ENCODE results near the gene SEMA7A. TPM values are rescaled to one million over a fixed set of nuclear protein-coding genes. Genes with fewer than 3 reads are reported as not detected.

SEMA7A gene
- total RNA-seq, 2 donors from 2014 or later, result 8.1 to 8.2 TPM

GRCh38 chr15:74425630-74426029, 8.1 kb downstream of the SEMA7A start:
- Histone ChIP-seq H3K27ac (ENCODE audit: low read depth, low read length) (no peak overlapping the region), H3K4me3 (ENCODE audit: low read length) (no peak overlapping the region), H3K36me3 (ENCODE audit: control insufficient read depth, insufficient read depth, low read length) (no peaks in the 10 kb centered on the region), H3K9me3 (ENCODE audit: control insufficient read depth, low read length) (no peaks in the 10 kb centered on the region), H3K27me3 (ENCODE audit: control insufficient read depth, insufficient read depth, low read length, poor library complexity, severe bottlenecking) (no peaks in the 10 kb centered on the region), H3K4me1 (ENCODE audit: control insufficient read depth, insufficient read depth, low read length) (peaks cover 16% of the 10 kb centered on the region), H3K9ac (ENCODE audit: extremely low read depth, low read length, poor library complexity, severe bottlenecking) (no peak overlapping the region)
- Mint-ChIP-seq H3K27ac (no peak overlapping the region), H3K9me3 (no peaks in the 10 kb centered on the region), H3K4me1 (peaks cover 26% of the 10 kb centered on the region), H3K27me3 (ENCODE audit: insufficient read depth) (no peaks in the 10 kb centered on the region), H3K36me3 (ENCODE audit: low read depth) (peaks cover 3% of the 10 kb centered on the region), H3K4me3 (no peak overlapping the region)
- WGBS, 2 experiments (ENCODE audit: insufficient coverage in 1 of 2, insufficient read length in 1 of 2), result 85 to 90% methylated on average over 5 to 7 of the region's 7 CpGs
- no peak for TF ChIP-seq CTCF (conservative IDR thresholded peaks at IDR 0.05)
- DNase-seq, result no peak

- no peak for DNase-seq
- Mint-ChIP-seq H3K4me3 (no peak overlapping the region), H3K9me3 (no peaks in the 10 kb centered on the region), H3K27me3 (ENCODE audit: insufficient read depth) (no peaks in the 10 kb centered on the region), H3K4me1 (peaks cover 26% of the 10 kb centered on the region), H3K36me3 (ENCODE audit: low read depth) (peaks cover 3% of the 10 kb centered on the region), H3K27ac (no peak overlapping the region)
- no peaks in the 10 kb centered on the region for H3K9me3 ChIP-seq (ENCODE audit: control insufficient read depth, low read length)
- H3K9ac ChIP-seq (ENCODE audit: extremely low read depth, low read length, poor library complexity, severe bottlenecking), result no peak overlapping the region
- TF ChIP-seq CTCF (conservative IDR thresholded peaks at IDR 0.05), result no peak
- no peak overlapping the region for H3K4me3 ChIP-seq (ENCODE audit: low read length)
- H3K4me1 ChIP-seq (ENCODE audit: control insufficient read depth, insufficient read depth, low read length), result peaks cover 16% of the 10 kb centered on the region
- WGBS, 2 experiments (ENCODE audit: insufficient coverage in 1 of 2, insufficient read length in 1 of 2), result 84 to 93% methylated on average over 4 to 8 of the region's 8 CpGs
- no peaks in the 10 kb centered on the region for H3K36me3 ChIP-seq (ENCODE audit: control insufficient read depth, insufficient read depth, low read length)
- no peak overlapping the region for H3K27ac ChIP-seq (ENCODE audit: low read depth, low read length)
- H3K27me3 ChIP-seq (ENCODE audit: control insufficient read depth, insufficient read depth, low read length, poor library complexity, severe bottlenecking), result no peaks in the 10 kb centered on the region
Observed at GRCh38 chr15:74424901-74425528, 8.7 kb downstream of the SEMA7A start.

GRCh38 chr15:74423431-74424257, 10.1 kb downstream of the SEMA7A start:
- H3K36me3 Mint-ChIP-seq (ENCODE audit: low read depth), result peaks cover 3% of the 10 kb centered on the region
- WGBS, 2 experiments (ENCODE audit: insufficient coverage in 1 of 2, insufficient read length in 1 of 2), result 85 to 92% methylated on average over 6 to 9 of the region's 10 CpGs
- no peak overlapping the region for H3K9ac ChIP-seq (ENCODE audit: extremely low read depth, low read length, poor library complexity, severe bottlenecking)

More at GRCh38 chr15:74423431-74424257, 10.1 kb downstream of the SEMA7A start:
- Histone ChIP-seq H3K27me3 (ENCODE audit: control insufficient read depth, insufficient read depth, low read length, poor library complexity, severe bottlenecking) (no peaks in the 10 kb centered on the region), H3K9me3 (ENCODE audit: control insufficient read depth, low read length) (no peaks in the 10 kb centered on the region), H3K4me3 (ENCODE audit: low read length) (no peak overlapping the region), H3K36me3 (ENCODE audit: control insufficient read depth, insufficient read depth, low read length) (no peaks in the 10 kb centered on the region), H3K4me1 (ENCODE audit: control insufficient read depth, insufficient read depth, low read length) (peaks cover 19% of the 10 kb centered on the region), H3K27ac (ENCODE audit: low read depth, low read length) (no peak overlapping the region)
- H3K4me3 Mint-ChIP-seq, result no peak overlapping the region
- no peaks in the 10 kb centered on the region for H3K9me3 Mint-ChIP-seq
- no peaks in the 10 kb centered on the region for H3K27me3 Mint-ChIP-seq (ENCODE audit: insufficient read depth)
- no peak for DNase-seq
- no peak for TF ChIP-seq CTCF (conservative IDR thresholded peaks at IDR 0.05)
- peaks cover 26% of the 10 kb centered on the region for H3K4me1 Mint-ChIP-seq
- peak overlapping the region; percentile 93 for H3K27ac Mint-ChIP-seq

Data from endodermal cell (in vitro differentiated cells).